Body of pancreas (tissue), 4 donors: ENCODE results near the gene NCOR1.
"Not testable (repeated sequence)": the region's sequence is repeated elsewhere in the genome, so short reads cannot be mapped to it uniquely, and the experiment has no call there.

Experiments
- POLR2A ChIP-seq, 3 donors: fragments of 450-650 bp; IDR thresholded peaks; one replicate each; pipeline ENCODE4 v1.6.1; 2016; ENCODE audit warnings: antibody characterized with exemption in 3 of 3, mild to moderate bottlenecking in 2 of 3
- TF ChIP-seq, protein P1 (sequence below), 7 experiments: fragments of 450-650 bp in 4 of 7; fragments of 200-600 bp in 3 of 7; sonication (generic) in 3 of 7; IDR thresholded peaks; one replicate each; pipeline ENCODE4 v1.5.1; 2016 to 2019; ENCODE audit warnings: antibody characterized with exemption in 7 of 7

DNA sequence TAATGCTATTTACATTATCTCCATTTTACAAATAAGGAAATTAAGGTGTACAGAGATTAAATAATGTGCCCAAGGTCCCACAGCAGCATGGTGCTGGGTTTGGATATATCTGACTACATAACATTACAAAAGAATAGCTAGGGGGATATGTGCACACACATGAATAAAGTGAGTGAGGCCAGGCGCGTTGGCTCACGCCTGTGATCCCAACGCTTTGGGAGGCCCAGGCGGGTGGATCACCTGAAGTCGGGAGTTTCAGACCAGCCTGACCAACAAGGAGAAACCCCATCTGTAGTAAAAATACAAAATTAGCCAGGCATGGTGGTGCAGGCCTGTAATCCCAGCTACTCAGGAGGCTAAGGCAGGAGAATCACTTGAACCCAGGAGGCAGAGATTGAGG lies 10.6 kb downstream of the NCOR1 start:
- TF ChIP-seq, protein P1, sequence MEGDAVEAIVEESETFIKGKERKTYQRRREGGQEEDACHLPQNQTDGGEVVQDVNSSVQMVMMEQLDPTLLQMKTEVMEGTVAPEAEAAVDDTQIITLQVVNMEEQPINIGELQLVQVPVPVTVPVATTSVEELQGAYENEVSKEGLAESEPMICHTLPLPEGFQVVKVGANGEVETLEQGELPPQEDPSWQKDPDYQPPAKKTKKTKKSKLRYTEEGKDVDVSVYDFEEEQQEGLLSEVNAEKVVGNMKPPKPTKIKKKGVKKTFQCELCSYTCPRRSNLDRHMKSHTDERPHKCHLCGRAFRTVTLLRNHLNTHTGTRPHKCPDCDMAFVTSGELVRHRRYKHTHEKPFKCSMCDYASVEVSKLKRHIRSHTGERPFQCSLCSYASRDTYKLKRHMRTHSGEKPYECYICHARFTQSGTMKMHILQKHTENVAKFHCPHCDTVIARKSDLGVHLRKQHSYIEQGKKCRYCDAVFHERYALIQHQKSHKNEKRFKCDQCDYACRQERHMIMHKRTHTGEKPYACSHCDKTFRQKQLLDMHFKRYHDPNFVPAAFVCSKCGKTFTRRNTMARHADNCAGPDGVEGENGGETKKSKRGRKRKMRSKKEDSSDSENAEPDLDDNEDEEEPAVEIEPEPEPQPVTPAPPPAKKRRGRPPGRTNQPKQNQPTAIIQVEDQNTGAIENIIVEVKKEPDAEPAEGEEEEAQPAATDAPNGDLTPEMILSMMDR (IDR thresholded peaks at IDR 0.05) = not testable (repeated sequence)
- TF ChIP-seq POLR2A (IDR thresholded peaks at IDR 0.05) = not testable (repeated sequence)
